GM06990 (cell line): ENCODE results near the gene ATP2C2.

ENCODE experiments used
- DNase-seq: peaks from one replicate; pipeline ENCODE4 v3.0.0-alpha.2; 2011; ENCODE audit not compliant: insufficient read length; ENCODE audit errors: extremely low read depth
- H3K27me3 ChIP-seq: replicated peaks from 2 replicates; pipeline ENCODE4 v1.6.0; 2011; ENCODE audit warnings: low read length; ENCODE audit not compliant: control insufficient read depth, insufficient read depth
- H3K36me3 ChIP-seq: 2 replicates; pipeline ENCODE4 v1.5.1; 2011; ENCODE audit warnings: low read length; ENCODE audit not compliant: control insufficient read depth, insufficient read depth
- H3K4me3 ChIP-seq: replicated peaks from 2 replicates; pipeline ENCODE4 v1.5.1; 2011; ENCODE audit warnings: low read depth, mild to moderate bottlenecking, control low read depth, low read length
- CTCF ChIP-seq: IDR thresholded peaks from 2 replicates; pipeline ENCODE4 v1.5.1; 2011; ENCODE audit warnings: low read length, control low read depth, mild to moderate bottlenecking, inconsistent platforms; ENCODE audit not compliant: insufficient read depth, poor library complexity, severe bottlenecking

ATP2C2 gene

GRCh38 chr16:84451781-84452180 lies 83.4 kb downstream of the ATP2C2 start:
- DNase-seq = no peak
- TF ChIP-seq CTCF = no peak
- no peaks in the 10 kb centered on the region for H3K36me3 ChIP-seq
- no peak overlapping the region for H3K4me3 ChIP-seq
- no peaks in the 10 kb centered on the region for H3K27me3 ChIP-seq

- TF ChIP-seq CTCF = no peak
- no peak overlapping the region for H3K4me3 ChIP-seq
- DNase-seq = no peak
- H3K27me3 ChIP-seq = no peaks in the 10 kb centered on the region
- no peaks in the 10 kb centered on the region for H3K36me3 ChIP-seq
Observed at GRCh38 chr16:84453061-84453752, 84.9 kb downstream of the ATP2C2 start.

- no peak for DNase-seq
- Histone ChIP-seq H3K27me3 (no peaks in the 10 kb centered on the region), H3K36me3 (no peaks in the 10 kb centered on the region), H3K4me3 (no peak overlapping the region)
- no peak for TF ChIP-seq CTCF
Observed at GRCh38 chr16:84454611-84455010, 86.3 kb downstream of the ATP2C2 start.

GRCh38 chr16:84455031-84455430 lies 86.7 kb downstream of the ATP2C2 start:
- Histone ChIP-seq H3K27me3 (no peaks in the 10 kb centered on the region), H3K36me3 (no peaks in the 10 kb centered on the region), H3K4me3 (no peak overlapping the region)
- TF ChIP-seq CTCF = no peak
- DNase-seq = no peak

- Histone ChIP-seq H3K4me3 (no peak overlapping the region), H3K36me3 (no peaks in the 10 kb centered on the region), H3K27me3 (no peaks in the 10 kb centered on the region)
- no peak for DNase-seq
- no peak for TF ChIP-seq CTCF
Observed at GRCh38 chr16:84458606-84459532, 90.5 kb downstream of the ATP2C2 start.
